SIG-M5 treated with dmso at 0.1 percent for 504 hours (cell line): ENCODE measurements around the gene MS4A10.

Experiments
- DNase-seq: peaks from one replicate; lab custom pipeline; 2025; ENCODE audit not compliant: unreplicated experiment; lab: John Stamatoyannopoulos, UW

The MS4A10 gene

GRCh38 chr11:60848714-60849151 lies 63.6 kb downstream of the MS4A10 start:
- DNase-seq = no peak

- DNase-seq = no peak
These were observed 64.7 kb downstream of the MS4A10 start for GRCh38 chr11:60849641-60850520.
